IMR-90 (cell line): Measurements from ENCODE around the gene RPS6KA3. TPM values are rescaled to one million over a fixed set of nuclear protein-coding genes. Genes with fewer than 3 reads are reported as not detected.

Experiments used
- ATAC-seq: fragments of 200-7000 bp; cut with Tn5 transposase; 2 replicates; pipeline ENCODE4 v1.9.1; 2020; ENCODE audit warnings: low read depth, mild to moderate bottlenecking, moderate library complexity
- BruUV-seq: library from RNA; stranded (reverse); fragments of 400-500 nt; replicated peaks from 2 replicates; lab custom pipeline; 2021; lab: Mats Ljungman, UMichigan
- CTCF ChIA-PET: fragments of 300-600 bp; formaldehyde crosslinking; extraction: SDS; loops from one replicate; lab custom pipeline; 2021; ENCODE audit warnings: antibody characterized with exemption; lab: Yijun Ruan, JAX
- POLR2A ChIA-PET: fragments of 300-600 bp; sonication (Branson Sonifier 250); formaldehyde crosslinking; loops from one replicate; lab custom pipeline; 2022; ENCODE audit warnings: antibody characterized with exemption; ENCODE audit not compliant: unreplicated experiment; lab: Charles Lee
- DNase-seq: peaks from one replicate; pipeline ENCODE4 v3.0.0; 2013
- H2AFZ ChIP-seq: replicated peaks from 2 replicates; pipeline ENCODE3; 2013; ENCODE audit warnings: low read length, mild to moderate bottlenecking; ENCODE audit not compliant: poor library complexity
- H2AK5ac ChIP-seq: 2 replicates; pipeline ENCODE4 v1.6.1; 2013; ENCODE audit warnings: low read depth, low read length, inconsistent platforms
- H2AK9ac ChIP-seq: replicated peaks from 2 replicates; pipeline ENCODE3; 2013; ENCODE audit warnings: mild to moderate bottlenecking, low read depth, low read length, moderate library complexity; ENCODE audit not compliant: poor library complexity
- H2BK120ac ChIP-seq: 2 replicates; pipeline ENCODE4 v1.6.1; 2013; ENCODE audit warnings: low read depth, low read length, inconsistent platforms
- H2BK15ac ChIP-seq: 3 replicates; pipeline ENCODE4 v1.6.1; 2013; ENCODE audit warnings: low read depth, low read length, inconsistent platforms
- H2BK20ac ChIP-seq: 2 replicates; pipeline ENCODE4 v1.6.1; 2013; ENCODE audit warnings: low read depth, mild to moderate bottlenecking, inconsistent platforms, low read length, moderate library complexity
- H2BK5ac ChIP-seq: 2 replicates; pipeline ENCODE4 v1.6.1; 2013; ENCODE audit warnings: mild to moderate bottlenecking, low read depth, low read length, inconsistent platforms; ENCODE audit not compliant: poor library complexity, severe bottlenecking
- H3K14ac ChIP-seq: replicated peaks from 2 replicates; pipeline ENCODE4 v1.6.1; 2013; ENCODE audit warnings: low read depth, low read length, inconsistent platforms
- H3K18ac ChIP-seq: 2 replicates; pipeline ENCODE4 v1.6.1; 2013; ENCODE audit warnings: low read depth, low read length, control low read depth
- H3K23ac ChIP-seq: 2 replicates; pipeline ENCODE4 v1.6.1; 2013; ENCODE audit warnings: low read depth, low read length, inconsistent platforms
- H3K27ac ChIP-seq: 2 replicates; pipeline ENCODE4 v1.5.1; 2013; ENCODE audit warnings: mild to moderate bottlenecking, control low read depth, low read length; ENCODE audit not compliant: insufficient read depth
- H3K27me3 ChIP-seq: 2 replicates; pipeline ENCODE4 v1.6.1; 2013; ENCODE audit warnings: low read length; ENCODE audit not compliant: control insufficient read depth, insufficient read depth
- H3K36me3 ChIP-seq: 2 replicates; pipeline ENCODE4 v1.6.1; 2013; ENCODE audit warnings: low read length, mixed read lengths; ENCODE audit not compliant: control insufficient read depth, insufficient read depth
- H3K4ac ChIP-seq: 2 replicates; pipeline ENCODE4 v1.6.1; 2013; ENCODE audit warnings: low read depth, low read length, inconsistent platforms
- H3K4me1 ChIP-seq: 2 replicates; pipeline ENCODE4 v1.6.1; 2013; ENCODE audit warnings: low read length, mixed read lengths; ENCODE audit not compliant: control insufficient read depth, insufficient read depth
- H3K4me2 ChIP-seq: 2 replicates; pipeline ENCODE4 v1.6.1; 2013; ENCODE audit warnings: low read depth, mild to moderate bottlenecking, control low read depth, low read length, moderate library complexity
- H3K4me3 ChIP-seq: 2 replicates; pipeline ENCODE4 v1.5.1; 2013; ENCODE audit warnings: low read depth, mild to moderate bottlenecking, control low read depth, low read length, moderate library complexity; ENCODE audit not compliant: insufficient read depth
- H3K56ac ChIP-seq: 2 replicates; pipeline ENCODE4 v1.6.1; 2013; ENCODE audit warnings: low read length, inconsistent platforms; ENCODE audit not compliant: insufficient read depth; ENCODE audit errors: extremely low read depth
- H3K79me1 ChIP-seq, 2 experiments: 2 replicates each; pipeline ENCODE4 v1.6.1; 2013; ENCODE audit warnings: low read length in 2 of 2, inconsistent platforms in 1 of 2, low read depth in 1 of 2
- H3K9ac ChIP-seq: 2 replicates; pipeline ENCODE4 v1.6.1; 2013; ENCODE audit warnings: low read depth, low read length, control low read depth
- H3K9me1 ChIP-seq: 2 replicates; pipeline ENCODE4 v1.6.1; 2013; ENCODE audit warnings: low read length, inconsistent platforms; ENCODE audit not compliant: insufficient read depth
- H3K9me3 ChIP-seq: 2 replicates; pipeline ENCODE4 v1.6.1; 2013; ENCODE audit warnings: low read length; ENCODE audit not compliant: control insufficient read depth, insufficient read depth
- H4K20me1 ChIP-seq: 2 replicates; pipeline ENCODE4 v1.6.1; 2013; ENCODE audit warnings: low read length, inconsistent platforms; ENCODE audit not compliant: insufficient read depth
- H4K5ac ChIP-seq: 2 replicates; pipeline ENCODE4 v1.6.1; 2013; ENCODE audit warnings: mild to moderate bottlenecking, low read depth, low read length, control low read depth
- H4K8ac ChIP-seq, 2 experiments: 2 replicates each; pipeline ENCODE4 v1.6.1; 2013; ENCODE audit warnings: low read depth in 2 of 2, low read length in 2 of 2, control low read depth in 1 of 2, inconsistent platforms in 1 of 2
- H4K91ac ChIP-seq: 2 replicates; pipeline ENCODE4 v1.6.1; 2013; ENCODE audit warnings: low read depth, low read length, inconsistent platforms; ENCODE audit not compliant: insufficient read depth
- BHLHE40 ChIP-seq: fragments of 150-350 bp; IDR thresholded peaks from 2 replicates; pipeline ENCODE4 v1.6.1; 2016; ENCODE audit warnings: mild to moderate bottlenecking, low read depth, low read length
- CEBPB ChIP-seq: IDR thresholded peaks from 2 replicates; pipeline ENCODE4 v1.6.1; 2012; ENCODE audit warnings: low read depth, low read length, improper control_type of control experiment
- CHD1 ChIP-seq: IDR thresholded peaks from 2 replicates; pipeline ENCODE4 v1.6.1; 2012; ENCODE audit warnings: low read depth, low read length, improper control_type of control experiment
- CTCF ChIP-seq: conservative IDR thresholded peaks from 2 replicates; pipeline ENCODE4 v1.5.1; 2012; ENCODE audit warnings: mild to moderate bottlenecking, low read depth, low read length, improper control_type of control experiment
- ELK1 ChIP-seq: fragments of 150-350 bp; IDR thresholded peaks from 2 replicates; pipeline ENCODE4 v1.6.1; 2016; ENCODE audit warnings: low read depth, mild to moderate bottlenecking, low read length, moderate library complexity, borderline replicate concordance
- FOS ChIP-seq: fragments of 150-350 bp; IDR thresholded peaks from 2 replicates; pipeline ENCODE4 v1.6.1; 2016; ENCODE audit warnings: low read depth, low read length
- MAFK ChIP-seq: IDR thresholded peaks from 2 replicates; pipeline ENCODE4 v1.6.1; 2012; ENCODE audit warnings: low read depth, low read length, improper control_type of control experiment
- MAZ ChIP-seq: IDR thresholded peaks from 2 replicates; pipeline ENCODE4 v1.6.1; 2012; ENCODE audit warnings: low read depth, mild to moderate bottlenecking, low read length, improper control_type of control experiment, moderate library complexity, borderline replicate concordance
- MXI1 ChIP-seq: IDR thresholded peaks from 2 replicates; pipeline ENCODE4 v1.6.1; 2012; ENCODE audit warnings: low read depth, mild to moderate bottlenecking, low read length, moderate library complexity, borderline replicate concordance
- NFE2L2 ChIP-seq: fragments of 150-350 bp; IDR thresholded peaks from 2 replicates; pipeline ENCODE4 v1.6.1; 2016; ENCODE audit warnings: low read depth, mild to moderate bottlenecking, low read length
- POLR2A ChIP-seq: IDR thresholded peaks from 2 replicates; pipeline ENCODE4 v1.6.1; 2012; ENCODE audit warnings: mild to moderate bottlenecking, low read depth, low read length
- RAD21 ChIP-seq: IDR thresholded peaks from 2 replicates; pipeline ENCODE4 v1.6.1; 2012; ENCODE audit warnings: low read length, improper control_type of control experiment
- RCOR1 ChIP-seq: IDR thresholded peaks from 2 replicates; pipeline ENCODE4 v1.6.1; 2012; ENCODE audit warnings: mild to moderate bottlenecking, low read length, improper control_type of control experiment; ENCODE audit not compliant: insufficient replicate concordance
- RFX5 ChIP-seq: IDR thresholded peaks from 2 replicates; pipeline ENCODE4 v1.8.0; 2012; ENCODE audit warnings: low read depth, mild to moderate bottlenecking, low read length, moderate library complexity
- SMC3 ChIP-seq: fragments of 150-350 bp; IDR thresholded peaks from 2 replicates; pipeline ENCODE4 v1.6.1; 2016; ENCODE audit warnings: low read depth, mild to moderate bottlenecking, antibody characterized with exemption, low read length, moderate library complexity
- USF2 ChIP-seq: fragments of 150-350 bp; IDR thresholded peaks from 2 replicates; pipeline ENCODE4 v1.6.1; 2017; ENCODE audit warnings: mild to moderate bottlenecking, antibody characterized with exemption, low read length, low read depth
- dilution Hi-C: fragments of 300-500 bp; cut with HindIII; formaldehyde crosslinking; loops from one replicate; pipeline ENCODE4 v1.14.3; 2018; ENCODE audit warnings: low sequenced_read_pairs; ENCODE audit not compliant: unreplicated experiment
- in situ Hi-C: fragments of 300-500 bp; cut with MboI; formaldehyde crosslinking; loops from 3 replicates; pipeline ENCODE4 v1.14.3; 2019; ENCODE audit warnings: low sequenced_read_pairs, inconsistent platforms, mixed read lengths
- intact Hi-C: fragments of 100-400 bp; cut with micrococcal nuclease; formaldehyde crosslinking; loops from 2 replicates; pipeline ENCODE4 v1.10.0; 2022
- polyA plus RNA-seq, 3 experiments: library from polyadenylated mRNA; depleted of rRNA; stranded (reverse); fragments of >200 nt; gene quantifications; 2 replicates each; pipeline ENCODE4 v1.2.3, GENCODE V29; 2012; ENCODE audit warnings: low replicate concordance in 1 of 3
- total RNA-seq: library from RNA; depleted of rRNA; stranded (reverse); fragments of >200 nt; gene quantifications from 2 replicates; pipeline ENCODE4 v1.2.3, GENCODE V29; 2012

Gene RPS6KA3
- total and polyA plus RNA-seq, 2 of the 4 experiments (the other 2 are of a cell fraction), result 20.8 to 43.9 TPM

- H2AK5ac ChIP-seq, result no peak overlapping the region
- DNase-seq (no peak), ATAC-seq (no peak)
- H3K9me1 ChIP-seq, result no peaks in the 10 kb centered on the region
- no peak overlapping the region for H4K91ac ChIP-seq
- no peak overlapping the region for H3K4ac ChIP-seq
- no peaks in the 10 kb centered on the region for H3K9me3 ChIP-seq
- no peaks in the 10 kb centered on the region for H3K4me1 ChIP-seq
- POLR2A ChIA-PET, result no interaction called here
- no peak overlapping the region for H4K8ac ChIP-seq
- intact Hi-C loops, result no loop called here
- H3K27ac ChIP-seq, result no peak overlapping the region
- in situ Hi-C loops, result no loop called here
- dilution Hi-C loops, result no loop called here
- no peak overlapping the region for H2BK5ac ChIP-seq
- peaks cover 4% of the 10 kb centered on the region for H3K36me3 ChIP-seq
- no peak overlapping the region for H3K56ac ChIP-seq
- H3K79me1 ChIP-seq, result no peaks in the 10 kb centered on the region
- H2AFZ ChIP-seq, result no peak overlapping the region
- H3K18ac ChIP-seq, result no peak overlapping the region
- H3K27me3 ChIP-seq, result no peaks in the 10 kb centered on the region
- CTCF ChIA-PET, result no interaction called here
- H2BK15ac ChIP-seq, result no peak overlapping the region
- H3K23ac ChIP-seq, result no peak overlapping the region
- H3K14ac ChIP-seq, result no peak overlapping the region
- no peak overlapping the region for H2BK120ac ChIP-seq
- no peak overlapping the region for H3K4me3 ChIP-seq
- H3K9ac ChIP-seq, result no peak overlapping the region
- BruUV-seq, result no TSS peak
- H4K20me1 ChIP-seq, result no peaks in the 10 kb centered on the region
- TF ChIP-seq MXI1 (no peak), RAD21 (no peak), MAFK (no peak), RFX5 (no peak), NFE2L2 (no peak), MAZ (no peak), USF2 (no peak), CHD1 (no peak), POLR2A (no peak), SMC3 (no peak), BHLHE40 (no peak), CEBPB (no peak), RCOR1 (no peak), ELK1 (no peak), CTCF (no peak), FOS (no peak)
- H2BK20ac ChIP-seq, result no peak overlapping the region
- no peak overlapping the region for H2AK9ac ChIP-seq
- H4K5ac ChIP-seq, result no peak overlapping the region
- H3K4me2 ChIP-seq, result no peak overlapping the region
Observed at GRCh38 chrX:20177093-20177492, 89.6 kb downstream of the RPS6KA3 start.
